Liver (tissue), 9 donors: ENCODE data around the gene NOS2. TPM values are rescaled to one million over a fixed set of nuclear protein-coding genes. Genes with fewer than 3 reads are reported as not detected.

Experiments
- DNase-seq: peaks from one replicate; pipeline ENCODE4 v3.0.0-alpha.2; 2017; ENCODE audit warnings: low spot score
- H3K27ac ChIP-seq, 2 donors: one replicate each; pipeline ENCODE4 v1.7.0; 2013; ENCODE audit warnings: inconsistent platforms in 2 of 2, low read length in 2 of 2, control low read depth in 1 of 2, low read depth in 1 of 2, mild to moderate bottlenecking in 1 of 2
- H3K27me3 ChIP-seq, 4 donors: one replicate each; pipeline versions ENCODE4 v1.6.1 to v1.7.0; 2013; ENCODE audit warnings: low read length in 3 of 4, inconsistent platforms in 1 of 4, mild to moderate bottlenecking in 1 of 4, moderate library complexity in 1 of 4; ENCODE audit not compliant: control insufficient read depth in 4 of 4, insufficient read depth in 4 of 4
- H3K36me3 ChIP-seq, 4 donors: one replicate each; pipeline versions ENCODE4 v1.6.1 to v1.7.0; 2013; ENCODE audit warnings: low read length in 3 of 4, mild to moderate bottlenecking in 3 of 4, low read depth in 1 of 4, moderate library complexity in 1 of 4; ENCODE audit not compliant: control insufficient read depth in 4 of 4, insufficient read depth in 3 of 4
- H3K4me1 ChIP-seq, 4 donors: one replicate each; pipeline versions ENCODE4 v1.6.1 to v1.7.0; 2013; ENCODE audit warnings: low read length in 3 of 4, mild to moderate bottlenecking in 3 of 4, moderate library complexity in 1 of 4; ENCODE audit not compliant: control insufficient read depth in 4 of 4, insufficient read depth in 4 of 4
- H3K4me3 ChIP-seq, 3 donors: one replicate each; pipeline versions ENCODE4 v1.6.1 to v1.7.0; 2013; ENCODE audit warnings: low read length in 3 of 3, control low read depth in 1 of 3, low read depth in 1 of 3, mild to moderate bottlenecking in 1 of 3
- H3K9ac ChIP-seq, 2 donors: one replicate each; pipeline ENCODE4 v1.7.0; 2013; ENCODE audit warnings: low read length in 2 of 2, mild to moderate bottlenecking in 2 of 2, moderate library complexity in 2 of 2, control low read depth in 1 of 2, low read depth in 1 of 2
- H3K9me3 ChIP-seq, 4 donors: one replicate each; pipeline versions ENCODE4 v1.6.1 to v1.7.0; 2013; ENCODE audit warnings: low read length in 3 of 4; ENCODE audit not compliant: control insufficient read depth in 4 of 4
- EGR1 ChIP-seq, 2 donors: IDR thresholded peaks; 2 replicates each; pipeline ENCODE4 v1.6.1; 2016 to 2018; ENCODE audit warnings: antibody characterized with exemption in 2 of 2, low read depth in 2 of 2
- FOXA1 ChIP-seq: IDR thresholded peaks from 2 replicates; pipeline ENCODE4 v1.6.1; 2016; ENCODE audit warnings: antibody characterized with exemption
- FOXA2 ChIP-seq: IDR thresholded peaks from 2 replicates; pipeline ENCODE4 v1.6.1; 2016; ENCODE audit warnings: antibody characterized with exemption
- GABPA ChIP-seq, 2 donors: IDR thresholded peaks in 1 of 2; conservative IDR thresholded peaks in 1 of 2; 2 replicates each; pipeline ENCODE4 v1.6.1; 2016; ENCODE audit warnings: antibody characterized with exemption in 2 of 2, mild to moderate bottlenecking in 1 of 2, moderate library complexity in 1 of 2
- HNF4A ChIP-seq, 2 donors: conservative IDR thresholded peaks; 2 replicates each; pipeline ENCODE4 v1.6.1; 2016; ENCODE audit warnings: antibody characterized with exemption in 2 of 2, mild to moderate bottlenecking in 2 of 2
- HNF4G ChIP-seq: IDR thresholded peaks from 2 replicates; pipeline ENCODE4 v1.6.1; 2016; ENCODE audit warnings: antibody characterized with exemption
- JUND ChIP-seq, 2 donors: IDR thresholded peaks; 2 replicates each; pipeline ENCODE4 v1.6.1; 2016; ENCODE audit warnings: antibody characterized with exemption in 2 of 2
- NR2F2 ChIP-seq: IDR thresholded peaks from 2 replicates; pipeline ENCODE4 v1.6.1; 2016; ENCODE audit warnings: antibody characterized with exemption
- RAD21 ChIP-seq, 2 donors: IDR thresholded peaks; 2 replicates each; pipeline ENCODE4 v1.6.1; 2016; ENCODE audit warnings: antibody characterized with exemption in 2 of 2, mild to moderate bottlenecking in 2 of 2
- RXRA ChIP-seq, 2 donors: IDR thresholded peaks; 2 replicates each; pipeline ENCODE4 v1.6.1; 2017 to 2018; ENCODE audit warnings: antibody characterized with exemption in 2 of 2, mild to moderate bottlenecking in 1 of 2
- SP1 ChIP-seq: IDR thresholded peaks from 2 replicates; pipeline ENCODE4 v1.6.1; 2018; ENCODE audit warnings: antibody characterized with exemption, mild to moderate bottlenecking
- WGBS: extraction: QIAGEN DNeasy Blood & Tissue Kit; methylation state at CpG from one replicate; pipeline ENCODE4 v1.1.7; 2013; 5-methylcytosine and 5-hydroxymethylcytosine counted together
- polyA plus RNA-seq, 2 donors: library from polyadenylated mRNA; stranded (reverse) in 1 of 2; unstranded in 1 of 2; fragments of 200-250 nt in 1 of 2; fragments of >200 nt in 1 of 2; fragmentation: Nextera tagmentation in 1 of 2; extraction: Ambion mirVana in 1 of 2; gene quantifications; one replicate each; pipeline versions ENCODE4 v1.2.1 to v1.2.3, GENCODE V29; 2013 to 2015
- total RNA-seq, 2 donors: library from RNA; depleted of rRNA; stranded (reverse); fragments of >200 nt; gene quantifications; one replicate each; pipeline ENCODE4 v1.2.3, GENCODE V29; 2014
- TF ChIP-seq, protein P1 (sequence below): IDR thresholded peaks from 2 replicates; pipeline ENCODE4 v1.6.1; 2016; ENCODE audit warnings: antibody characterized with exemption
- TF ChIP-seq, protein P2 (sequence below): IDR thresholded peaks from 2 replicates; pipeline ENCODE4 v1.6.1; 2016; ENCODE audit warnings: antibody characterized with exemption
- TF ChIP-seq, protein P3 (sequence below): fragments of 150-350 bp; IDR thresholded peaks from 2 replicates; pipeline ENCODE4 v1.5.1; 2017; ENCODE audit warnings: improper control_type of control experiment, low read depth, low read length; ENCODE audit not compliant: missing input control
- TF ChIP-seq, protein P4 (sequence below): IDR thresholded peaks from 2 replicates; pipeline ENCODE4 v1.6.1; 2016; ENCODE audit warnings: antibody characterized with exemption, mild to moderate bottlenecking
- TF ChIP-seq, protein P5 (sequence below): IDR thresholded peaks from 2 replicates; pipeline ENCODE4 v1.6.1; 2016; ENCODE audit warnings: antibody characterized with exemption
- donor health status: healthy.
- donor health status: healthy.
- donor health status: healthy.
- donor health status: healthy.
- donor health status: healthy.

The NOS2 gene
- total and polyA plus RNA-seq, 4 donors = under 0.01 to 0.01 TPM; not detected in 2

DNA sequence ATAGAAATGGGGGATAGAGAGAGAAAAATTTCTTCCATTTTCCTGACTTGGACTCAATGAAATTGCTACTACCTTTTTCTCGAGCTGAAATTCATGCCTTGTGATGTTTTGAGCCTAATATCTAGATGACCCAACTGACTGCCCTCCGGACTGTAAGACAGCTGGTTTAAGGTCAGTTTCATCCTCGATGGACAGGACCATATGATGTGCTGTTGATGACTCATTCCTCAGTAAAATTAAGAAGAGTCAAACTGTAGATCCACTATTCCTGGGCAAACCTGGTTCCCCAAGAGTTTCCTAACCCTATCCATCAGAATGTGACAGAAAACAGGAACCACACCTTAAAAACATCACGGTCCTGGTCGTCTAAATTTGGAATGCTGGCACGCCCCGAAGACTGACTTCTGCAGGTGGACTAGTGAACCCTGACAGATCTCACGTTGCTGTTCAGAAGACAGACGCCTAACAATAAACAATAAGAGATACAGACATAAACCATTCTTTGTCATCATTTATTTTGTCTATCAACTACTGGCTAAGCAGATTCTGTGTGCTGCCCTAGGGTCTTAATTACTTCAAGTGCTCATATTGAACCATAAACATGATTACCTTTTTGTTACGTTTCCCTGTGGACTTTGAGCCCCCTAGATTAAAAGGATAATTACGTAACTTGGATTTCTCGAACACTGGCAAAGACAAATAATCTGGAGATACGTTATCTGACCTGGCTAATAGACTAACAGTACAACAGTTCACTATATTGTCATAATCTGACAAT, 45.1 kb upstream of the NOS2 start:
- Histone ChIP-seq H3K4me3 (no peak overlapping the region), H3K9me3 (no peaks in the 10 kb centered on the region), H3K27me3 (no peaks in the 10 kb centered on the region), H3K9ac (no peak overlapping the region), H3K4me1 (peaks cover 3 to 18% (median 12%) of the 10 kb centered on the region in 4 donors), H3K27ac (no peak overlapping the region), H3K36me3 (no peaks in the 10 kb centered on the region)
- TF ChIP-seq RAD21 (IDR thresholded peaks at IDR 0.05) = peak in 1 of 2 donors; percentile 8
- TF ChIP-seq, protein P1, sequence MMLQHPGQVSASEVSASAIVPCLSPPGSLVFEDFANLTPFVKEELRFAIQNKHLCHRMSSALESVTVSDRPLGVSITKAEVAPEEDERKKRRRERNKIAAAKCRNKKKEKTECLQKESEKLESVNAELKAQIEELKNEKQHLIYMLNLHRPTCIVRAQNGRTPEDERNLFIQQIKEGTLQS = no peak
- peak; percentile 90 for TF ChIP-seq HNF4A (conservative IDR thresholded peaks at IDR 0.05)
- TF ChIP-seq, protein P2, sequence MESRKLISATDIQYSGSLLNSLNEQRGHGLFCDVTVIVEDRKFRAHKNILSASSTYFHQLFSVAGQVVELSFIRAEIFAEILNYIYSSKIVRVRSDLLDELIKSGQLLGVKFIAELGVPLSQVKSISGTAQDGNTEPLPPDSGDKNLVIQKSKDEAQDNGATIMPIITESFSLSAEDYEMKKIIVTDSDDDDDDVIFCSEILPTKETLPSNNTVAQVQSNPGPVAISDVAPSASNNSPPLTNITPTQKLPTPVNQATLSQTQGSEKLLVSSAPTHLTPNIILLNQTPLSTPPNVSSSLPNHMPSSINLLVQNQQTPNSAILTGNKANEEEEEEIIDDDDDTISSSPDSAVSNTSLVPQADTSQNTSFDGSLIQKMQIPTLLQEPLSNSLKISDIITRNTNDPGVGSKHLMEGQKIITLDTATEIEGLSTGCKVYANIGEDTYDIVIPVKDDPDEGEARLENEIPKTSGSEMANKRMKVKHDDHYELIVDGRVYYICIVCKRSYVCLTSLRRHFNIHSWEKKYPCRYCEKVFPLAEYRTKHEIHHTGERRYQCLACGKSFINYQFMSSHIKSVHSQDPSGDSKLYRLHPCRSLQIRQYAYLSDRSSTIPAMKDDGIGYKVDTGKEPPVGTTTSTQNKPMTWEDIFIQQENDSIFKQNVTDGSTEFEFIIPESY = peak; percentile 26
- TF ChIP-seq, protein P3, sequence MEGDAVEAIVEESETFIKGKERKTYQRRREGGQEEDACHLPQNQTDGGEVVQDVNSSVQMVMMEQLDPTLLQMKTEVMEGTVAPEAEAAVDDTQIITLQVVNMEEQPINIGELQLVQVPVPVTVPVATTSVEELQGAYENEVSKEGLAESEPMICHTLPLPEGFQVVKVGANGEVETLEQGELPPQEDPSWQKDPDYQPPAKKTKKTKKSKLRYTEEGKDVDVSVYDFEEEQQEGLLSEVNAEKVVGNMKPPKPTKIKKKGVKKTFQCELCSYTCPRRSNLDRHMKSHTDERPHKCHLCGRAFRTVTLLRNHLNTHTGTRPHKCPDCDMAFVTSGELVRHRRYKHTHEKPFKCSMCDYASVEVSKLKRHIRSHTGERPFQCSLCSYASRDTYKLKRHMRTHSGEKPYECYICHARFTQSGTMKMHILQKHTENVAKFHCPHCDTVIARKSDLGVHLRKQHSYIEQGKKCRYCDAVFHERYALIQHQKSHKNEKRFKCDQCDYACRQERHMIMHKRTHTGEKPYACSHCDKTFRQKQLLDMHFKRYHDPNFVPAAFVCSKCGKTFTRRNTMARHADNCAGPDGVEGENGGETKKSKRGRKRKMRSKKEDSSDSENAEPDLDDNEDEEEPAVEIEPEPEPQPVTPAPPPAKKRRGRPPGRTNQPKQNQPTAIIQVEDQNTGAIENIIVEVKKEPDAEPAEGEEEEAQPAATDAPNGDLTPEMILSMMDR = no peak
- TF ChIP-seq GABPA (IDR thresholded peaks at IDR 0.05 in 1 of 2, conservative IDR thresholded peaks at IDR 0.05 in 1 of 2) = no peak
- peak; percentile 30 to 62 for TF ChIP-seq RXRA (IDR thresholded peaks at IDR 0.05)
- TF ChIP-seq, protein P4, sequence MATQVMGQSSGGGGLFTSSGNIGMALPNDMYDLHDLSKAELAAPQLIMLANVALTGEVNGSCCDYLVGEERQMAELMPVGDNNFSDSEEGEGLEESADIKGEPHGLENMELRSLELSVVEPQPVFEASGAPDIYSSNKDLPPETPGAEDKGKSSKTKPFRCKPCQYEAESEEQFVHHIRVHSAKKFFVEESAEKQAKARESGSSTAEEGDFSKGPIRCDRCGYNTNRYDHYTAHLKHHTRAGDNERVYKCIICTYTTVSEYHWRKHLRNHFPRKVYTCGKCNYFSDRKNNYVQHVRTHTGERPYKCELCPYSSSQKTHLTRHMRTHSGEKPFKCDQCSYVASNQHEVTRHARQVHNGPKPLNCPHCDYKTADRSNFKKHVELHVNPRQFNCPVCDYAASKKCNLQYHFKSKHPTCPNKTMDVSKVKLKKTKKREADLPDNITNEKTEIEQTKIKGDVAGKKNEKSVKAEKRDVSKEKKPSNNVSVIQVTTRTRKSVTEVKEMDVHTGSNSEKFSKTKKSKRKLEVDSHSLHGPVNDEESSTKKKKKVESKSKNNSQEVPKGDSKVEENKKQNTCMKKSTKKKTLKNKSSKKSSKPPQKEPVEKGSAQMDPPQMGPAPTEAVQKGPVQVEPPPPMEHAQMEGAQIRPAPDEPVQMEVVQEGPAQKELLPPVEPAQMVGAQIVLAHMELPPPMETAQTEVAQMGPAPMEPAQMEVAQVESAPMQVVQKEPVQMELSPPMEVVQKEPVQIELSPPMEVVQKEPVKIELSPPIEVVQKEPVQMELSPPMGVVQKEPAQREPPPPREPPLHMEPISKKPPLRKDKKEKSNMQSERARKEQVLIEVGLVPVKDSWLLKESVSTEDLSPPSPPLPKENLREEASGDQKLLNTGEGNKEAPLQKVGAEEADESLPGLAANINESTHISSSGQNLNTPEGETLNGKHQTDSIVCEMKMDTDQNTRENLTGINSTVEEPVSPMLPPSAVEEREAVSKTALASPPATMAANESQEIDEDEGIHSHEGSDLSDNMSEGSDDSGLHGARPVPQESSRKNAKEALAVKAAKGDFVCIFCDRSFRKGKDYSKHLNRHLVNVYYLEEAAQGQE = no peak
- TF ChIP-seq FOXA2 = peak; percentile 25
- TF ChIP-seq NR2F2 = no peak
- TF ChIP-seq, protein P5, sequence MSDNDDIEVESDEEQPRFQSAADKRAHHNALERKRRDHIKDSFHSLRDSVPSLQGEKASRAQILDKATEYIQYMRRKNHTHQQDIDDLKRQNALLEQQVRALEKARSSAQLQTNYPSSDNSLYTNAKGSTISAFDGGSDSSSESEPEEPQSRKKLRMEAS = no peak
- TF ChIP-seq EGR1 (IDR thresholded peaks at IDR 0.05; ENCODE audit: low read depth in 2 of 2) = no peak
- peak in 1 of 2 donors; percentile 52 for TF ChIP-seq JUND (IDR thresholded peaks at IDR 0.05)
- TF ChIP-seq SP1 = peak; percentile 49
- peak; percentile 74 for TF ChIP-seq HNF4G
- TF ChIP-seq FOXA1 = no peak
- 32% methylated on average over 13 of the region's 13 CpGs for WGBS
- no peak for DNase-seq
